Measurements from ENCODE around the gene MAP1LC3A.

GRCh38 chr20:34544109-34544796 lies 14.3 kb upstream of the MAP1LC3A start:
- no peak for TF ChIP-seq CTCF (IDR thresholded peaks at IDR 0.05; ENCODE audit: borderline replicate concordance, extremely low read depth, low read length, poor library complexity, severe bottlenecking)
- no peak for TF ChIP-seq EZH2 (IDR thresholded peaks at IDR 0.05; ENCODE audit: borderline replicate concordance, low read depth, low read length, severe bottlenecking)
